Activated CD8-positive, alpha-beta T cell treated with anti-CD3 and anti-CD28 coated beads for 36 hours (primary cell): ENCODE results near the gene MAP3K12. TPM values are rescaled to one million over a fixed set of nuclear protein-coding genes. Genes with fewer than 3 reads are reported as not detected.
A peak's percentile ranks its signal among the peaks of the same experiment; 100 is the strongest.

Source experiments
- ATAC-seq: fragments of 200-7000 bp; cut with Tn5 transposase; one replicate; pipeline ENCODE4 v1.10.0; 2021; ENCODE audit warnings: mild to moderate bottlenecking, moderate library complexity
- CTCF ChIA-PET: fragments of 350-600 bp; sonication (Branson Sonifier 250); formaldehyde crosslinking; loops from one replicate; lab custom pipeline; 2021; ENCODE audit warnings: antibody characterized with exemption; lab: Charles Lee
- POLR2A ChIA-PET: fragments of 350-600 bp; sonication (Branson Sonifier 250); formaldehyde crosslinking; loops from one replicate; lab custom pipeline; 2021; ENCODE audit warnings: antibody characterized with exemption; lab: Charles Lee
- DNase-seq: peaks from one replicate; pipeline ENCODE4 v3.0.0-alpha.2; 2020
- H3K27ac Mint-ChIP-seq: one replicate; pipeline ENCODE4 v1.8.0; 2021; ENCODE audit warnings: mild to moderate bottlenecking, mixed read lengths
- H3K27me3 Mint-ChIP-seq: one replicate; pipeline ENCODE4 v1.8.0; 2021; ENCODE audit warnings: mixed read lengths
- H3K36me3 Mint-ChIP-seq: one replicate; pipeline ENCODE4 v1.8.0; 2021; ENCODE audit warnings: low read depth, mixed read lengths
- H3K4me1 Mint-ChIP-seq: one replicate; pipeline ENCODE4 v1.8.0; 2021; ENCODE audit warnings: low read depth, mixed read lengths
- H3K4me3 Mint-ChIP-seq: one replicate; pipeline ENCODE4 v1.8.0; 2021; ENCODE audit warnings: mild to moderate bottlenecking, moderate library complexity, mixed read lengths
- H3K9me3 Mint-ChIP-seq: one replicate; pipeline ENCODE4 v1.8.0; 2021; ENCODE audit warnings: mixed read lengths
- intact Hi-C: fragments of 100-400 bp; cut with micrococcal nuclease; formaldehyde crosslinking; loops from one replicate; pipeline ENCODE4 v1.10.0; 2022
- total RNA-seq, 2 experiments: library from RNA; stranded (reverse); gene quantifications; one replicate each; pipeline ENCODE4 v1.2.3, GENCODE V29; 2021
- TF ChIP-seq, protein P1 (sequence below): fragments of 200-600 bp; IDR thresholded peaks from one replicate; pipeline ENCODE4 v1.8.0; 2022; ENCODE audit warnings: antibody characterized with exemption, mild to moderate bottlenecking

Gene MAP3K12
- total RNA-seq, 2 experiments from 2014 or later = 8.2 to 10.0 TPM

DNA sequence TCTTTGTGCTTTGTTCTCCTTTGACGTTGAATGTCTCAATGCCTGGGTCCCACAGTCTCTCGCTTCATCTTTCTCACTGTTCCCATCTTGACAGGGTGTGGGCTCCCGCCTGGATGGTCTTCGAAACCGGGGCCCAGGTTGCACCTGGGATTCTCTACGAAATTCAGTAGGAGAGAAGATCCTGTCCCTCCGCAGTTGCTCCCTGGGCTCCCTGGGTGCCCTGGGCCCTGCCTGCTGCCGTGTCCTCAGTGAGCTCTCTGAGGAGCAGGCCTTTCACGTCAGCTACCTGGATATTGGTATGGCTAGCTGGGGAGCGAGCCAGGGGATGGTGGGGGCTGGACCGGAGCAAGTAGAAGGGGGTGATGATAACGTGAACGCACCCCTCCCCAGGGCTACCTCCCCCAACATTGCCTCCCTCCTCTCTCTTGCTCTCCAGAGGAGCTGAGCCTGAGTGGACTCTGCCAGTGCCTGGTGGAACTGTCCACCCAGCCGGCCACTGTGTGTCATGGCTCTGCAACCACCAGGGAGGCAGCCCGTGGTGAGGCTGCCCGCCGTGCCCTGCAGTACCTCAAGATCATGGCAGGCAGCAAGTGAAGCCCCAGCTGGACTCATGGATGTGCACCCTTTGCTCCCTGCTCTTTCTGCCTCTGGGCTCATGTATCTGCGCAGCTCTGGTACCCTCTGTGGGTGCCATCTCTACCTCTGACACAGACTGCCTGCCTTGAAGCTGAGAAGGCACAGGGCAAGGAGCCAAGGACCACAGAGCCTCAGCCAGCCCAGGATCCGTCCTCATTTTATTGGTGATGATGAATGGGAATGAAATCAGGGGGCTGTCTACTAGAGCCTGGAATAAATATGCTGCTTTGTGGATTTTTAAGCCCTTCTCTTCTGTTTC is 6.5 kb upstream of the MAP3K12 start:
- Mint-ChIP-seq H3K27ac (no peak overlapping the region), H3K27me3 (no peaks in the 10 kb centered on the region)

GRCh38 chr12:53505086-53505485 is 5.8 kb upstream of the MAP3K12 start:
- CTCF ChIA-PET = interaction anchor here (1.0 to 1.9 kb wide), 3 partner anchors 28 to 177 kb away, joined by 3 to 5 read pairs (median 4); no protein-coding TSS in a partner anchor

More for the DNA sequence above, 6.5 kb upstream of the MAP3K12 start:
- intact Hi-C loops = loop anchor here (5.0 to 10.0 kb wide), 2 partner anchors 34 to 151 kb away; no protein-coding TSS in a partner anchor
- Mint-ChIP-seq H3K9me3 (no peaks in the 10 kb centered on the region), H3K4me1 (peaks cover 26% of the 10 kb centered on the region), H3K36me3 (peaks cover 3% of the 10 kb centered on the region), H3K4me3 (no peak overlapping the region)
- ChIA-PET POLR2A (interaction anchor here (54.1 kb wide), 1 partner anchor 38 kb away, joined by 1494 read pairs; the partner anchor contains the start of gene PCBP2), CTCF (interaction anchor here (1.0 to 1.9 kb wide), 2 partner anchors 154 to 178 kb away, joined by 3 to 4 read pairs; no protein-coding TSS in a partner anchor)
- DNase-seq (no peak), ATAC-seq (no peak)
- TF ChIP-seq, protein P1, sequence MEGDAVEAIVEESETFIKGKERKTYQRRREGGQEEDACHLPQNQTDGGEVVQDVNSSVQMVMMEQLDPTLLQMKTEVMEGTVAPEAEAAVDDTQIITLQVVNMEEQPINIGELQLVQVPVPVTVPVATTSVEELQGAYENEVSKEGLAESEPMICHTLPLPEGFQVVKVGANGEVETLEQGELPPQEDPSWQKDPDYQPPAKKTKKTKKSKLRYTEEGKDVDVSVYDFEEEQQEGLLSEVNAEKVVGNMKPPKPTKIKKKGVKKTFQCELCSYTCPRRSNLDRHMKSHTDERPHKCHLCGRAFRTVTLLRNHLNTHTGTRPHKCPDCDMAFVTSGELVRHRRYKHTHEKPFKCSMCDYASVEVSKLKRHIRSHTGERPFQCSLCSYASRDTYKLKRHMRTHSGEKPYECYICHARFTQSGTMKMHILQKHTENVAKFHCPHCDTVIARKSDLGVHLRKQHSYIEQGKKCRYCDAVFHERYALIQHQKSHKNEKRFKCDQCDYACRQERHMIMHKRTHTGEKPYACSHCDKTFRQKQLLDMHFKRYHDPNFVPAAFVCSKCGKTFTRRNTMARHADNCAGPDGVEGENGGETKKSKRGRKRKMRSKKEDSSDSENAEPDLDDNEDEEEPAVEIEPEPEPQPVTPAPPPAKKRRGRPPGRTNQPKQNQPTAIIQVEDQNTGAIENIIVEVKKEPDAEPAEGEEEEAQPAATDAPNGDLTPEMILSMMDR = no peak

DNA sequence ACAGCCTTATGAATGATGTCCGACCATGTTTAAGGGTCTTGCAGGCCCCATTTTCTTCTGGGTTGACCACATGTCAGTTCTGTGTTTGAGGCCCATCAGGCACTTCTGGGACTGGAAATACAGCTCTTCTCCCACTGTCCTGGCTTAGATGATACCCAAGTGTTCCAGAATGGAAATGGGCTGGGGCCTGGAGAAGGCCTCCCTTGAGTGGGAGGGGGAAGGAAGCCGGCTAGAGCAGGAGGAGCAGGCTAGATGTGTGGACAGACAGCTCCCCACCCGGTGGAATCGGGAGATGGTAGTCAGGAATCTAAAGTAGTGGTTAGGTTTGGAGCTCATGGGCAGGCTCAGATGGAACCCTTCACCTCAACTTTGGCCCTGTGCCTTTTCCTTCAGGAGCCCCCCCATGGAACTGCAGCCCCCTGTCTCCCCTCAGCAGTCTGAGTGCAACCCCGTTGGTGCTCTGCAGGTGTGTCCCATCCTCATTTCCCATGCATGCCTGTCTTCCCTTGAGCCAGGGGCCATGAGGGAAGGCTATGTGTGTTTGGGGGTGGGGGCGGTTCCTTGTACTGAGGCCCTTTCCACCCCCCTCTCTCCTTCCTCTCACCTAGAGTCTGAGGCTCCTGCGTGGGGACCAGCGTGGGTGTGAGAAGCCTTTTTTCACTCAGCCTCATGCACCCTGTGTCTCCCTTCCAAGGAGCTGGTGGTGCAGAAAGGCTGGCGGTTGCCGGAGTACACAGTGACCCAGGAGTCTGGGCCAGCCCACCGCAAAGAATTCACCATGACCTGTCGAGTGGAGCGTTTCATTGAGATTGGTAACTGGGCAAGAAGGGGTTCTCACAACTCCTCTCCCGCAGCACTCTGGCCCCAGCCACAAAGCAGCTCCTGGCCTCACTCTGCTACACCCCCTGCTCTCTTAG is 5.0 kb upstream of the MAP3K12 start:
- POLR2A ChIA-PET = interaction anchor here (0.6 to 54.1 kb wide), 4 partner anchors 37 to 173 kb away, joined by 3 to 1494 read pairs (median 3); partner anchors contain the start of gene PCBP2
- Mint-ChIP-seq H3K27ac (no peak overlapping the region), H3K27me3 (no peaks in the 10 kb centered on the region), H3K4me3 (no peak overlapping the region), H3K9me3 (no peaks in the 10 kb centered on the region), H3K4me1 (peaks cover 32% of the 10 kb centered on the region), H3K36me3 (peaks cover 3% of the 10 kb centered on the region)
- TF ChIP-seq, protein P1 = no peak
- ATAC-seq = no peak
- CTCF ChIA-PET = interaction anchor here (1.1 to 2.2 kb wide), 5 partner anchors 28 to 183 kb away, joined by 4 to 9 read pairs (median 5); partner anchors contain the start of gene AAAS
- intact Hi-C loops = loop anchor here (10.0 kb wide), 1 partner anchor 149 kb away; no protein-coding TSS in a partner anchor
- no peak for DNase-seq

More at GRCh38 chr12:53505086-53505485, 5.8 kb upstream of the MAP3K12 start:
- Mint-ChIP-seq H3K36me3 (peaks cover 3% of the 10 kb centered on the region), H3K4me3 (no peak overlapping the region), H3K27me3 (no peaks in the 10 kb centered on the region), H3K4me1 (peaks cover 27% of the 10 kb centered on the region), H3K9me3 (no peaks in the 10 kb centered on the region), H3K27ac (no peak overlapping the region)
- no peak for ATAC-seq
- TF ChIP-seq, protein P1 = no peak
- no peak for DNase-seq
- POLR2A ChIA-PET = interaction anchor here (0.6 to 54.1 kb wide), 3 partner anchors 37 to 153 kb away, joined by 3 to 1494 read pairs (median 3); partner anchors contain the start of gene PCBP2
- intact Hi-C loops = loop anchor here (5.0 to 10.0 kb wide), 2 partner anchors 33 to 150 kb away; no protein-coding TSS in a partner anchor

- intact Hi-C loops = loop anchor here (10.0 kb wide), 1 partner anchor 148 kb away; no protein-coding TSS in a partner anchor
- POLR2A ChIA-PET = interaction anchor here (54.1 kb wide), 1 partner anchor 36 kb away, joined by 1494 read pairs; the partner anchor contains the start of gene PCBP2
- no peak overlapping the region for H3K27ac Mint-ChIP-seq
- no peak for DNase-seq
- H3K27me3 Mint-ChIP-seq = no peaks in the 10 kb centered on the region
- H3K36me3 Mint-ChIP-seq = peaks cover 3% of the 10 kb centered on the region
- H3K4me1 Mint-ChIP-seq = peaks cover 33% of the 10 kb centered on the region
- CTCF ChIA-PET = interaction anchor here (1.1 to 2.2 kb wide), 3 partner anchors 151 to 182 kb away, joined by 4 to 9 read pairs (median 6); partner anchors contain the start of gene AAAS
- no peak for ATAC-seq
- TF ChIP-seq, protein P1 = no peak
- H3K4me3 Mint-ChIP-seq = peak overlapping the region; percentile 76
- H3K9me3 Mint-ChIP-seq = no peaks in the 10 kb centered on the region
Measured at GRCh38 chr12:53502983-53503728, 3.9 kb upstream of the MAP3K12 start.
